ENCODE measurements around the gene EHD1. TPM values are rescaled to one million over a fixed set of nuclear protein-coding genes. Genes with fewer than 3 reads are reported as not detected.

EHD1 gene
- polyA plus RNA-seq, 1 experiment: 56.1 TPM

DNA sequence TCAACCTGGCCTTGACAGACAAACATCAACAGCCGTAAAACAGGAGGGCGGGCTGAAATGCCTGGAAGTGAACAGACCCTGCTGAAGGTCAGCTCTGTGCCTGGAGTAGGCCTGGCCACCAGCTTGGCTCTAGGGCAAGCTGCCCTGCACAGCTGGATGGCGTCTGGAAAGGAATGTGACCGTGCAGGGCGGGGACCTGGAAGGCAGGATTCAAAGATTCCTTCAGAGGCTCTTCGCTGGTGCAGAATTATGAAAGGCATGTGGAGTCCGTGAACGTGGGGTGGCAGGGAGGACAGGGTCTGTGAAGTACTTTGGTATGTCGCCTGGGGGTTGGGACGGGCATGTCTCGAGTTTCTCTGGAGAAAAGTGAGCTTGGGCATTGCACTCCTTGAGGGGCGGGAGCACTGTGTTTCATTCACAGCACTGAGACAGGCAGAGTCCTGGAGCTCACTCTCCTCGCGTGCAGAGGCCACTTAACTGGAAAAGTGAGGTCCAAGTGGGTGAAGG is 1.5 kb downstream of the EHD1 start:
- ChIA-PET POLR2A (interaction anchor here (1.0 to 5.8 kb wide), 11 partner anchors 11 to 66 kb away, joined by 3 to 105 read pairs (median 5); partner anchors contain the start of genes CDC42BPG and MEN1), CTCF (interaction anchor here (0.7 to 1.1 kb wide), 4 partner anchors 8 to 89 kb away, joined by 3 to 4 read pairs (median 3); no protein-coding TSS in a partner anchor)
- peaks cover 6% of the 10 kb centered on the region; the same call in 1 of the 2 replicates for H3K9me3 ChIP-seq (ENCODE audit: control insufficient read depth, insufficient read depth, low read length)
- no peak for DNase-seq (ENCODE audit: low read depth, low spot score)
- H3K27me3 ChIP-seq (ENCODE audit: control insufficient read depth, insufficient read depth, low read length): no peaks in the 10 kb centered on the region
- peak overlapping the region; percentile 99 for H3K4me3 ChIP-seq (ENCODE audit: low read depth, low read length)
- TF ChIP-seq, protein P1, sequence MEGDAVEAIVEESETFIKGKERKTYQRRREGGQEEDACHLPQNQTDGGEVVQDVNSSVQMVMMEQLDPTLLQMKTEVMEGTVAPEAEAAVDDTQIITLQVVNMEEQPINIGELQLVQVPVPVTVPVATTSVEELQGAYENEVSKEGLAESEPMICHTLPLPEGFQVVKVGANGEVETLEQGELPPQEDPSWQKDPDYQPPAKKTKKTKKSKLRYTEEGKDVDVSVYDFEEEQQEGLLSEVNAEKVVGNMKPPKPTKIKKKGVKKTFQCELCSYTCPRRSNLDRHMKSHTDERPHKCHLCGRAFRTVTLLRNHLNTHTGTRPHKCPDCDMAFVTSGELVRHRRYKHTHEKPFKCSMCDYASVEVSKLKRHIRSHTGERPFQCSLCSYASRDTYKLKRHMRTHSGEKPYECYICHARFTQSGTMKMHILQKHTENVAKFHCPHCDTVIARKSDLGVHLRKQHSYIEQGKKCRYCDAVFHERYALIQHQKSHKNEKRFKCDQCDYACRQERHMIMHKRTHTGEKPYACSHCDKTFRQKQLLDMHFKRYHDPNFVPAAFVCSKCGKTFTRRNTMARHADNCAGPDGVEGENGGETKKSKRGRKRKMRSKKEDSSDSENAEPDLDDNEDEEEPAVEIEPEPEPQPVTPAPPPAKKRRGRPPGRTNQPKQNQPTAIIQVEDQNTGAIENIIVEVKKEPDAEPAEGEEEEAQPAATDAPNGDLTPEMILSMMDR (IDR thresholded peaks at IDR 0.05; ENCODE audit: low read depth, low read length): no peak
- no peak overlapping the region for H3K27ac ChIP-seq (ENCODE audit: low read depth, low read length)

- TF ChIP-seq, protein P1 (IDR thresholded peaks at IDR 0.05; ENCODE audit: low read depth, low read length): no peak
- peaks cover 6% of the 10 kb centered on the region; the same call in 1 of the 2 replicates for H3K9me3 ChIP-seq (ENCODE audit: control insufficient read depth, insufficient read depth, low read length)
- H3K27me3 ChIP-seq (ENCODE audit: control insufficient read depth, insufficient read depth, low read length): no peaks in the 10 kb centered on the region
- DNase-seq (ENCODE audit: low read depth, low spot score): no peak
- ChIA-PET CTCF (interaction anchor here (1.1 kb wide), 2 partner anchors 18 to 89 kb away, joined by 3 to 4 read pairs; no protein-coding TSS in a partner anchor), POLR2A (interaction anchor here (1.0 to 5.8 kb wide), 6 partner anchors 10 to 31 kb away, joined by 3 to 105 read pairs (median 6); no protein-coding TSS in a partner anchor)
- H3K27ac ChIP-seq (ENCODE audit: low read depth, low read length): no peak overlapping the region
- peak overlapping the region; percentile 99 for H3K4me3 ChIP-seq (ENCODE audit: low read depth, low read length)
Observed at GRCh38 chr11:64876229-64876750, 2.1 kb downstream of the EHD1 start.

GRCh38 chr11:64875369-64876228 is 2.8 kb downstream of the EHD1 start:
- DNase-seq (ENCODE audit: low read depth, low spot score): no peak
- TF ChIP-seq, protein P1 (IDR thresholded peaks at IDR 0.05; ENCODE audit: low read depth, low read length): 0 out of 2 replicates have a peak, but pooled peaks have one; percentile 12
- Histone ChIP-seq H3K4me3 (ENCODE audit: low read depth, low read length) (peak overlapping the region; percentile 99), H3K9me3 (ENCODE audit: control insufficient read depth, insufficient read depth, low read length) (peaks cover 6% of the 10 kb centered on the region; the same call in 1 of the 2 replicates), H3K27me3 (ENCODE audit: control insufficient read depth, insufficient read depth, low read length) (no peaks in the 10 kb centered on the region), H3K27ac (ENCODE audit: low read depth, low read length) (no peak overlapping the region)
- CTCF ChIA-PET: interaction anchor here (0.5 to 1.1 kb wide), 6 partner anchors 11 to 575 kb away, joined by 3 to 7 read pairs (median 4); no protein-coding TSS in a partner anchor
- POLR2A ChIA-PET: interaction anchor here (0.7 to 5.8 kb wide), 4 partner anchors 9 to 29 kb away, joined by 3 to 105 read pairs (median 4); no protein-coding TSS in a partner anchor

GRCh38 chr11:64874308-64875240 is 3.8 kb downstream of the EHD1 start:
- TF ChIP-seq, protein P1 (IDR thresholded peaks at IDR 0.05; ENCODE audit: low read depth, low read length): no peak
- ChIA-PET POLR2A (interaction anchor here (0.6 to 5.8 kb wide), 3 partner anchors 8 to 139 kb away, joined by 3 to 105 read pairs (median 3); no protein-coding TSS in a partner anchor), CTCF (interaction anchor here (0.6 to 1.1 kb wide), 5 partner anchors 12 to 236 kb away, joined by 3 to 7 read pairs (median 4); no protein-coding TSS in a partner anchor)
- Histone ChIP-seq H3K9me3 (ENCODE audit: control insufficient read depth, insufficient read depth, low read length) (peaks cover 6% of the 10 kb centered on the region; the same call in 1 of the 2 replicates), H3K27me3 (ENCODE audit: control insufficient read depth, insufficient read depth, low read length) (no peaks in the 10 kb centered on the region), H3K4me3 (ENCODE audit: low read depth, low read length) (peak overlapping the region; percentile 15; the same call in 1 of the 2 replicates), H3K27ac (ENCODE audit: low read depth, low read length) (no peak overlapping the region)
- no peak for DNase-seq (ENCODE audit: low read depth, low spot score)

All from AG04450 (cell line).